Breast epithelium (tissue), 3 donors: ENCODE data around the gene SPEM2.

ENCODE experiments used
- CTCF ChIP-seq, 3 donors: fragments of 450-650 bp; IDR thresholded peaks; one replicate each; pipeline ENCODE4 v1.5.1; 2016 to 2017; ENCODE audit warnings: antibody characterized with exemption in 3 of 3, mild to moderate bottlenecking in 3 of 3, moderate library complexity in 3 of 3
- POLR2A ChIP-seq: fragments of 450-650 bp; IDR thresholded peaks from one replicate; pipeline ENCODE4 v1.6.1; 2016; ENCODE audit warnings: antibody characterized with exemption, mild to moderate bottlenecking, moderate library complexity

DNA sequence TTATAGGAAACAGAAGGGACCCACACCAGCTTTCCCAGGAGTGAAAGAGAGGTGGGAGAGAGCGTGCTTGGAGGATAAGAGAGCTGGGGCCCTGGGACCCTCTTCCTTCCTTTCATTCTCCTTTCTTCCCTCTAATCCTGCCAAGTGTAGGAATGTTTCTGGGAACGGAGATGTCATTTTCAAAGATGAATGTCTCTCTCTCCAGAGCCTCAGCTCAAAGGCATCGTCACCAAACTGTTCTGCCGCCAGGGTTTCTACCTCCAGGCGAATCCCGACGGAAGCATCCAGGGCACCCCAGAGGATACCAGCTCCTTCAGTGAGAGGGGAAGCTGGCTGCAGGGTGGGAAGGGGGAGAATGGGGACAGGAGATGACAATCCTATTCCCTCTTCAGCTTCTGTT lies 15.8 kb downstream of the SPEM2 start:
- no peak for TF ChIP-seq CTCF (IDR thresholded peaks at IDR 0.05)
- TF ChIP-seq POLR2A, result no peak
